Left kidney (tissue), 2 donors: ENCODE data around the gene SENP1. TPM values are rescaled to one million over a fixed set of nuclear protein-coding genes. Genes with fewer than 3 reads are reported as not detected.

Experiments used
- DNase-seq: peaks from one replicate; pipeline ENCODE4 v3.0.0-alpha.2; 2013
- polyA plus RNA-seq: library from polyadenylated mRNA; unstranded; fragments of 120-200 nt; gene quantifications from one replicate; pipeline ENCODE4 v1.2.1, GENCODE V29; 2013; ENCODE audit not compliant: insufficient read length

SENP1 gene
- polyA plus RNA-seq, 1 donor: 31.7 TPM

- peak; percentile 32 for DNase-seq
Observed at GRCh38 chr12:48000878-48001504, 104.9 kb downstream of the SENP1 start.

DNA sequence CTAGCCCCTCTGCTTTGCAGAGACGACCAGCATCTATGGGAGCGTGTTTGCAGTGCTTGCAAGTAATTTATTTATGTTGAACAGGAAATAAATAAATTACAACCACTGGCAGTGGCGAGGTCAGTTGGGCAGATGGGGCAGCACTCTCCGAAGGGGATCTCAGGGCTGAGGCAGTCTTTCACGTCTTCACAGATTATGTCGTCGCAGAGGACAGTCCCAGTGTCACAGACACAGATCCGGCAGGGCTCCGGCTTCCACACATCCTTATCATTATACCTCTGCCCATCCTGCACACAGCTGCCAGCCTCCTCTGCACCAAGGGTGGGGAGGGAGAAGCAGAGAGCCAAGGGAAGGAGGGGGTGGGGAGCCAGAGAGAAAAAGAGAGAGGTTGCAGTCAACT lies 106.1 kb downstream of the SENP1 start:
- DNase-seq: no peak

DNA sequence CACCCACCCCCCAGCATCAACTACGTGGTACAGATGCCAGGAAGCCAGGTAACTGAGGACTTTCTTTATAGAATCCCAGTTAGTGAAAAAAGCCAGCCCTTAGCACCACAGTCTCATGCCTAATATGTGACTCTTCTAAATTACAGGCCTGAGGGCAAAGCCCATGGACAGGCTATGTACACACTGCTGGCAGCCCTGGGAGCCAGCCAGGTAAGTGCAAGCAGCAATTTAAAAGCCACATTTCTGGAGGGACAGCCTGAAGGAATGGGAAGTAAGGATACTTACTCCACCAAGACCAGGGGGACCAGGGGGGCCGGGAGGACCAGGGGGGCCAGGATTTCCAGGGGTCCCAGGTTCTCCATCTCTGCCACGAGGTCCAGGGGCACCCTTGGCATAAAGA lies 108.6 kb downstream of the SENP1 start:
- DNase-seq: no peak

DNA sequence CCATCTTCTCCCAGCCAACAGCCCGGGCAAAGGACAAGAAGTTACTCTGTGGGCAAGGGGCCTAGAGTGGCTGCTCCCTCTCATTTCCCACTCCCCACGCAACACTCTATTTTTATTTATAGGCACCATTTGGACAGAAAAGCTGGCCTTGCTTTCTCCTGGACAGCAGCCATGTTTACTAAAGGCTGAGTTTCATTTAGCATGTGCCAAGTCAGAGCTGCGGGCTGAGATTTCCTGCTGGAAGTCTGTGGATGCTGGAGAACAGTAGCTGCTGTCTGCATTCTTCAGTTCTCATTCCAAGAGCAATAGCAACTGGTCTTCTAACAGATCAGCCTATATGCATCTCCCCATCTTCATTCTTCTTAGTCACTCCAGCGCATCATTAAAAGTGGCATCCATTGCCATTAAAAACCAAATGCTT lies 109.9 kb downstream of the SENP1 start:
- peak; percentile 26 for DNase-seq

DNA sequence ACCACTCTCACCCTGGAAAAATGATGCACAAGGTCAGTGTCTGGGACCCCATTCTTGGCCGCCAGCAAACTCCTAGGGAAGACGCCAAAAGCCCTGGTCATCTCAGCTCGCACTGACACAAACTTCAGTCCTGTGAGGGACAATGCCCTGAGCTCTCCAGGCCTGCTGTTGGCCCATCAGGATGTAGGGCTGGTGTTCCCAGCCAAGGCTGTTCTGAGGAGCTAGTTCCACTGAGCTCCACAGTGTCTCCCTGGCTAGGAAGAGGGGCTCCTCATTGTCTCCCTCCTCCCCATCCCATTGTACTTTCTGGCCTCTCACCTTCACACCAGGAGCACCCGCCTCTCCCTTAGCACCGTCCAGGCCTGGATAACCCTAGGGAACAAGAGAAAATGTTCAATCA lies 112.4 kb downstream of the SENP1 start:
- DNase-seq: no peak

Other genes starting within 250 kb of the SENP1 start
- 3.1 TPM for gene VDR, start 201.1 kb downstream of the SENP1 start, polyA plus RNA-seq
- gene TMEM106C, start 142.5 kb downstream of the SENP1 start, polyA plus RNA-seq: 134 TPM
- 50.3 TPM for gene COL2A1, start 101.6 kb downstream of the SENP1 start, polyA plus RNA-seq
- 134 TPM for gene PFKM, start 13.3 kb upstream of the SENP1 start, polyA plus RNA-seq
- gene ASB8, start 51.4 kb upstream of the SENP1 start, polyA plus RNA-seq: 47.0 TPM
- gene CCDC184, start 77.6 kb upstream of the SENP1 start, polyA plus RNA-seq: 0.25 TPM
- gene OR10AD1, start 97.2 kb upstream of the SENP1 start, polyA plus RNA-seq: 0.98 TPM
- 32.3 TPM for gene ZNF641, start 244.8 kb upstream of the SENP1 start, polyA plus RNA-seq